ENCODE measurements around the gene CNOT11.

CNOT11 gene

GRCh38 chr2:101251844-101252407 is 760 bp upstream of the CNOT11 start:
- FAIRE-seq (no peak), DNase-seq (ENCODE audit: insufficient read length, low spot score) (no peak)
- TF ChIP-seq CTCF (IDR thresholded peaks at IDR 0.05; ENCODE audit: insufficient read depth, missing control alignments): no peak

- no peak for TF ChIP-seq CTCF (IDR thresholded peaks at IDR 0.05; ENCODE audit: insufficient read depth, missing control alignments)
- FAIRE-seq (no peak), DNase-seq (ENCODE audit: insufficient read length, low spot score) (no peak)
These were observed 472 bp downstream of the CNOT11 start for GRCh38 chr2:101253013-101253702.

- FAIRE-seq (no peak), DNase-seq (ENCODE audit: insufficient read length, low spot score) (no peak)
- no peak for TF ChIP-seq CTCF (IDR thresholded peaks at IDR 0.05; ENCODE audit: insufficient read depth, missing control alignments)
These were observed 1.2 kb downstream of the CNOT11 start for GRCh38 chr2:101253703-101254450.

GRCh38 chr2:101255501-101255900 is 2.8 kb downstream of the CNOT11 start:
- FAIRE-seq (no peak), DNase-seq (ENCODE audit: insufficient read length, low spot score) (no peak)
- TF ChIP-seq CTCF (IDR thresholded peaks at IDR 0.05; ENCODE audit: insufficient read depth, missing control alignments): no peak

- TF ChIP-seq CTCF (IDR thresholded peaks at IDR 0.05; ENCODE audit: insufficient read depth, missing control alignments): no peak
- FAIRE-seq: no peak
- no peak for DNase-seq (ENCODE audit: insufficient read length, low spot score)
These were observed 3.6 kb downstream of the CNOT11 start for GRCh38 chr2:101256316-101256715.

GRCh38 chr2:101258804-101259203 is 6.1 kb downstream of the CNOT11 start:
- TF ChIP-seq CTCF (IDR thresholded peaks at IDR 0.05; ENCODE audit: insufficient read depth, missing control alignments): no peak
- FAIRE-seq: no peak
- no peak for DNase-seq (ENCODE audit: insufficient read length, low spot score)

- no peak for TF ChIP-seq CTCF (IDR thresholded peaks at IDR 0.05; ENCODE audit: insufficient read depth, missing control alignments)
- FAIRE-seq (no peak), DNase-seq (ENCODE audit: insufficient read length, low spot score) (no peak)
These were observed 9.5 kb downstream of the CNOT11 start for GRCh38 chr2:101262142-101262541.
